ENCODE measurements around the gene PLAC9.

The PLAC9 gene

GRCh38 chr10:80182986-80183385 lies 50.5 kb downstream of the PLAC9 start:
- Histone ChIP-seq H4K20me1 (ENCODE audit: insufficient read depth, low read length) (peaks cover 10% of the 10 kb centered on the region; the same call in 1 of the 2 replicates), H3K4me3 (ENCODE audit: low read length) (no peak overlapping the region)
- DNase-seq, result no peak

GRCh38 chr10:80183436-80183835 lies 50.9 kb downstream of the PLAC9 start:
- H2AFZ ChIP-seq (ENCODE audit: low read length), result no peak overlapping the region
- peaks cover 10% of the 10 kb centered on the region; the same call in 1 of the 2 replicates for H4K20me1 ChIP-seq (ENCODE audit: insufficient read depth, low read length)
- H3K9ac ChIP-seq (ENCODE audit: low read length), result no peak overlapping the region
- peaks cover 95% of the 10 kb centered on the region for H3K79me2 ChIP-seq (ENCODE audit: low read length)
- H3K9me2 ChIP-seq (replicated peaks; ENCODE audit: insufficient read depth, low read length), result no peaks in the 10 kb centered on the region
- DNase-seq, result no peak
- no peak overlapping the region for H3K27ac ChIP-seq (ENCODE audit: low read length)
- H3K27me3 ChIP-seq (replicated peaks; ENCODE audit: insufficient read depth, low read length), result no peaks in the 10 kb centered on the region
- peaks cover 16% of the 10 kb centered on the region for H3F3A ChIP-seq (ENCODE audit: insufficient read depth, low read length)
- peaks cover 5% of the 10 kb centered on the region; the same call in 1 of the 2 replicates for H3K36me3 ChIP-seq (replicated peaks; ENCODE audit: insufficient read depth, low read length)
- no peaks in the 10 kb centered on the region for H3K9me3 ChIP-seq (replicated peaks; ENCODE audit: insufficient read depth, low read length)
- no peak overlapping the region for H3K4me2 ChIP-seq (ENCODE audit: low read depth, low read length)
- TF ChIP-seq EZH2phosphoT487 (IDR thresholded peaks at IDR 0.05; ENCODE audit: low read length) (no peak), CTCF (IDR thresholded peaks at IDR 0.05; ENCODE audit: low read length) (no peak), EZH2 (optimal IDR thresholded peaks at IDR 0.05; ENCODE audit: low read depth, low read length) (no peak)
- H3K4me3 ChIP-seq (ENCODE audit: low read length), result no peak overlapping the region
- peaks cover 23% of the 10 kb centered on the region for H3K4me1 ChIP-seq (ENCODE audit: low read length)

More at GRCh38 chr10:80182986-80183385, 50.5 kb downstream of the PLAC9 start:
- H3K79me2 ChIP-seq (ENCODE audit: low read length), result peaks cover 96% of the 10 kb centered on the region
- peaks cover 20% of the 10 kb centered on the region for H3K4me1 ChIP-seq (ENCODE audit: low read length)
- H3K36me3 ChIP-seq (replicated peaks; ENCODE audit: insufficient read depth, low read length), result peaks cover 5% of the 10 kb centered on the region; the same call in 1 of the 2 replicates
- H2AFZ ChIP-seq (ENCODE audit: low read length), result no peak overlapping the region
- no peaks in the 10 kb centered on the region for H3K27me3 ChIP-seq (replicated peaks; ENCODE audit: insufficient read depth, low read length)
- no peak for TF ChIP-seq EZH2phosphoT487 (IDR thresholded peaks at IDR 0.05; ENCODE audit: low read length)
- TF ChIP-seq CTCF (IDR thresholded peaks at IDR 0.05; ENCODE audit: low read length), result no peak
- no peak for TF ChIP-seq EZH2 (optimal IDR thresholded peaks at IDR 0.05; ENCODE audit: low read depth, low read length)
- no peak overlapping the region for H3K9ac ChIP-seq (ENCODE audit: low read length)
- H3F3A ChIP-seq (ENCODE audit: insufficient read depth, low read length), result peaks cover 12% of the 10 kb centered on the region
- H3K4me2 ChIP-seq (ENCODE audit: low read depth, low read length), result no peak overlapping the region
- H3K9me2 ChIP-seq (replicated peaks; ENCODE audit: insufficient read depth, low read length), result no peaks in the 10 kb centered on the region
- no peaks in the 10 kb centered on the region for H3K9me3 ChIP-seq (replicated peaks; ENCODE audit: insufficient read depth, low read length)
- H3K27ac ChIP-seq (ENCODE audit: low read length), result no peak overlapping the region

GRCh38 chr10:80184291-80184690 lies 51.8 kb downstream of the PLAC9 start:
- no peak overlapping the region for H2AFZ ChIP-seq (ENCODE audit: low read length)
- H3K27me3 ChIP-seq (replicated peaks; ENCODE audit: insufficient read depth, low read length), result no peaks in the 10 kb centered on the region
- H3K27ac ChIP-seq (ENCODE audit: low read length), result no peak overlapping the region
- H3K4me2 ChIP-seq (ENCODE audit: low read depth, low read length), result no peak overlapping the region
- peaks cover 95% of the 10 kb centered on the region for H3K79me2 ChIP-seq (ENCODE audit: low read length)
- no peak overlapping the region for H3K4me3 ChIP-seq (ENCODE audit: low read length)
- no peak for TF ChIP-seq CTCF (IDR thresholded peaks at IDR 0.05; ENCODE audit: low read length)
- TF ChIP-seq EZH2 (optimal IDR thresholded peaks at IDR 0.05; ENCODE audit: low read depth, low read length), result no peak
- TF ChIP-seq EZH2phosphoT487 (IDR thresholded peaks at IDR 0.05; ENCODE audit: low read length), result no peak
- H3K9ac ChIP-seq (ENCODE audit: low read length), result no peak overlapping the region
- DNase-seq, result no peak
- H3K36me3 ChIP-seq (replicated peaks; ENCODE audit: insufficient read depth, low read length), result peaks cover 4% of the 10 kb centered on the region; the same call in 1 of the 2 replicates
- H3K9me2 ChIP-seq (replicated peaks; ENCODE audit: insufficient read depth, low read length), result no peaks in the 10 kb centered on the region
- H3K4me1 ChIP-seq (ENCODE audit: low read length), result peaks cover 32% of the 10 kb centered on the region
- H3K9me3 ChIP-seq (replicated peaks; ENCODE audit: insufficient read depth, low read length), result no peaks in the 10 kb centered on the region
- peaks cover 24% of the 10 kb centered on the region for H3F3A ChIP-seq (ENCODE audit: insufficient read depth, low read length)
- H4K20me1 ChIP-seq (ENCODE audit: insufficient read depth, low read length), result peaks cover 10% of the 10 kb centered on the region; the same call in 1 of the 2 replicates

All from MM.1S (cell line).